NT2/D1 (cell line): ENCODE results near the gene CFAP410.

ENCODE experiments used
- DNase-seq: peaks from one replicate; pipeline ENCODE4 v3.0.0-alpha.2; 2011; ENCODE audit warnings: low read depth, low spot score
- H3K27me3 ChIP-seq: 2 replicates; pipeline ENCODE4 v1.6.0; 2011; ENCODE audit warnings: mild to moderate bottlenecking; ENCODE audit not compliant: insufficient read length, insufficient read depth
- H3K36me3 ChIP-seq: 2 replicates; pipeline ENCODE4 v1.6.1; 2011; ENCODE audit warnings: mild to moderate bottlenecking, low read length, mixed read lengths; ENCODE audit not compliant: insufficient read depth, insufficient read length
- H3K4me1 ChIP-seq: 2 replicates; pipeline ENCODE4 v1.5.1; 2011; ENCODE audit not compliant: insufficient read depth, insufficient read length
- H3K4me3 ChIP-seq: 2 replicates; pipeline ENCODE4 v1.5.1; 2011; ENCODE audit warnings: low read depth; ENCODE audit not compliant: insufficient read length
- H3K9ac ChIP-seq: 2 replicates; pipeline ENCODE4 v1.6.0; 2011; ENCODE audit warnings: low read depth; ENCODE audit not compliant: insufficient read length
- H3K9me3 ChIP-seq: 2 replicates; pipeline ENCODE4 v1.5.1; 2011; ENCODE audit warnings: mild to moderate bottlenecking, low read length; ENCODE audit not compliant: insufficient read depth
- SUZ12 ChIP-seq: IDR thresholded peaks from 2 replicates; pipeline ENCODE4 v1.6.1; 2011; ENCODE audit not compliant: insufficient read length, insufficient read depth; ENCODE audit errors: extremely low read depth
- YY1 ChIP-seq: IDR thresholded peaks from 2 replicates; pipeline ENCODE4 v1.6.1; 2011; ENCODE audit not compliant: insufficient read length, insufficient read depth
- ZNF274 ChIP-seq: IDR thresholded peaks from 2 replicates; pipeline ENCODE4 v1.6.1; 2011; ENCODE audit warnings: mild to moderate bottlenecking, low read depth, low read length

CFAP410 gene

GRCh38 chr21:44375761-44376241, 36.6 kb upstream of the CFAP410 start:
- TF ChIP-seq ZNF274 = no peak
- no peaks in the 10 kb centered on the region for H3K36me3 ChIP-seq

GRCh38 chr21:44375281-44375651, 36.1 kb upstream of the CFAP410 start:
- Histone ChIP-seq H3K4me1 (peaks cover 28% of the 10 kb centered on the region), H3K27me3 (peaks cover 22% of the 10 kb centered on the region), H3K4me3 (no peak overlapping the region), H3K9ac (no peak overlapping the region), H3K36me3 (no peaks in the 10 kb centered on the region), H3K9me3 (peaks cover 7% of the 10 kb centered on the region; the same call in 1 of the 2 replicates)
- DNase-seq = no peak
- TF ChIP-seq ZNF274 (no peak), SUZ12 (no peak), YY1 (no peak)

More at GRCh38 chr21:44375761-44376241, 36.6 kb upstream of the CFAP410 start:
- Histone ChIP-seq H3K4me3 (no peak overlapping the region), H3K9me3 (peaks cover 7% of the 10 kb centered on the region; the same call in 1 of the 2 replicates), H3K9ac (no peak overlapping the region), H3K4me1 (peaks cover 28% of the 10 kb centered on the region), H3K27me3 (peaks cover 16% of the 10 kb centered on the region)
- DNase-seq = no peak

GRCh38 chr21:44374601-44375280, 35.6 kb upstream of the CFAP410 start:
- Histone ChIP-seq H3K4me3 (no peak overlapping the region), H3K4me1 (peaks cover 29% of the 10 kb centered on the region), H3K9ac (no peak overlapping the region), H3K36me3 (no peaks in the 10 kb centered on the region), H3K27me3 (peaks cover 23% of the 10 kb centered on the region), H3K9me3 (peaks cover 7% of the 10 kb centered on the region; the same call in 1 of the 2 replicates)
- no peak for DNase-seq
- TF ChIP-seq YY1 (no peak), SUZ12 (no peak), ZNF274 (no peak)

- H3K4me3 ChIP-seq = no peak overlapping the region
- H3K9me3 ChIP-seq = peaks cover 7% of the 10 kb centered on the region; the same call in 1 of the 2 replicates
- H3K4me1 ChIP-seq = peaks cover 22% of the 10 kb centered on the region
- no peaks in the 10 kb centered on the region for H3K36me3 ChIP-seq
- peaks cover 22% of the 10 kb centered on the region for H3K27me3 ChIP-seq
- DNase-seq = no peak
- TF ChIP-seq YY1 (no peak), SUZ12 (no peak), ZNF274 (no peak)
- no peak overlapping the region for H3K9ac ChIP-seq
These were observed 33.4 kb upstream of the CFAP410 start for GRCh38 chr21:44372616-44373015.

GRCh38 chr21:44371596-44371995, 32.4 kb upstream of the CFAP410 start:
- H3K4me3 ChIP-seq = no peak overlapping the region
- H3K4me1 ChIP-seq = peaks cover 12% of the 10 kb centered on the region
- no peak for DNase-seq

GRCh38 chr21:44370786-44371410, 31.7 kb upstream of the CFAP410 start:
- Histone ChIP-seq H3K36me3 (no peaks in the 10 kb centered on the region), H3K4me1 (peaks cover 11% of the 10 kb centered on the region), H3K27me3 (peaks cover 22% of the 10 kb centered on the region), H3K9ac (no peak overlapping the region), H3K9me3 (peaks cover 7% of the 10 kb centered on the region; the same call in 1 of the 2 replicates), H3K4me3 (no peak overlapping the region)
- TF ChIP-seq SUZ12 (no peak), YY1 (no peak), ZNF274 (no peak)
- no peak for DNase-seq

More at GRCh38 chr21:44371596-44371995, 32.4 kb upstream of the CFAP410 start:
- Histone ChIP-seq H3K9me3 (peaks cover 7% of the 10 kb centered on the region; the same call in 1 of the 2 replicates), H3K9ac (no peak overlapping the region), H3K27me3 (peaks cover 22% of the 10 kb centered on the region), H3K36me3 (no peaks in the 10 kb centered on the region)
- TF ChIP-seq ZNF274 = no peak
- no peak for TF ChIP-seq SUZ12
- no peak for TF ChIP-seq YY1

GRCh38 chr21:44370027-44370735, 31.0 kb upstream of the CFAP410 start:
- Histone ChIP-seq H3K4me3 (no peak overlapping the region), H3K9ac (no peak overlapping the region)
- DNase-seq = no peak

More at GRCh38 chr21:44370027-44370735, 31.0 kb upstream of the CFAP410 start:
- no peak for TF ChIP-seq ZNF274
- no peak for TF ChIP-seq SUZ12
- TF ChIP-seq YY1 = no peak
- Histone ChIP-seq H3K9me3 (peaks cover 7% of the 10 kb centered on the region; the same call in 1 of the 2 replicates), H3K27me3 (peaks cover 22% of the 10 kb centered on the region), H3K4me1 (peaks cover 11% of the 10 kb centered on the region), H3K36me3 (no peaks in the 10 kb centered on the region)
